CD14-positive monocyte (primary cell): ENCODE data around the gene HSD11B2. TPM values are rescaled to one million over a fixed set of nuclear protein-coding genes. Genes with fewer than 3 reads are reported as not detected.
A peak's percentile ranks its signal among the peaks of the same experiment; 100 is the strongest.

Experiments
- DNase-seq, 3 donors: peaks; one replicate each; pipeline ENCODE4 v3.0.0-alpha.2; 2011 to 2022
- H2AFZ ChIP-seq: 2 replicates; pipeline ENCODE4 v1.6.0; 2012; ENCODE audit warnings: mild to moderate bottlenecking, low read depth, low read length, inconsistent platforms; ENCODE audit not compliant: insufficient read depth, poor library complexity, severe bottlenecking
- H3K27ac ChIP-seq, 2 donors: 1 replicate in 1 of 2; 2 replicates in 1 of 2; pipeline ENCODE4 v1.5.1; 2012 to 2013; ENCODE audit warnings: low read length in 2 of 2, control low read depth in 1 of 2, inconsistent platforms in 1 of 2, low read depth in 1 of 2, mild to moderate bottlenecking in 1 of 2
- H3K27me3 ChIP-seq, 2 donors: one replicate each; pipeline versions ENCODE4 v1.6.0 to v1.6.1; 2011 to 2013; ENCODE audit warnings: low read length in 2 of 2; ENCODE audit not compliant: control insufficient read depth in 2 of 2, insufficient read depth in 2 of 2
- H3K36me3 ChIP-seq, 2 donors: replicated peaks in 1 of 2; 1 replicate in 1 of 2; 2 replicates in 1 of 2; pipeline versions ENCODE4 v1.5.1 to v1.6.1; 2012 to 2013; ENCODE audit warnings: low read length in 2 of 2, control low read depth in 1 of 2, inconsistent platforms in 1 of 2, mild to moderate bottlenecking in 1 of 2; ENCODE audit not compliant: insufficient read depth in 2 of 2, control insufficient read depth in 1 of 2
- H3K4me1 ChIP-seq, 2 donors: 1 replicate in 1 of 2; 2 replicates in 1 of 2; pipeline versions ENCODE4 v1.5.1 to v1.6.1; 2012 to 2013; ENCODE audit warnings: low read length in 2 of 2, control low read depth in 1 of 2, inconsistent platforms in 1 of 2, mild to moderate bottlenecking in 1 of 2, moderate library complexity in 1 of 2; ENCODE audit not compliant: insufficient read depth in 2 of 2, control insufficient read depth in 1 of 2
- H3K4me2 ChIP-seq: replicated peaks from 2 replicates; pipeline ENCODE3; 2012; ENCODE audit warnings: low read length, moderate library complexity, mild to moderate bottlenecking; ENCODE audit not compliant: poor library complexity, severe bottlenecking; ENCODE audit errors: extremely low read depth
- H3K4me3 ChIP-seq, 3 experiments: fragments of 200-600 bp in 1 of 3; sonication (generic) in 1 of 3; replicated peaks in 1 of 3; 1 replicate in 2 of 3; 2 replicates in 1 of 3; pipeline ENCODE4 v1.5.1; 2011 to 2013; ENCODE audit warnings: low read length in 3 of 3, mild to moderate bottlenecking in 3 of 3, control low read depth in 2 of 3, low read depth in 2 of 3, inconsistent platforms in 1 of 3, moderate library complexity in 1 of 3
- H3K79me2 ChIP-seq: 2 replicates; pipeline ENCODE4 v1.6.0; 2012; ENCODE audit warnings: mild to moderate bottlenecking, control low read depth, inconsistent platforms, low read length, moderate library complexity; ENCODE audit not compliant: insufficient read depth
- H3K9ac ChIP-seq: 2 replicates; pipeline ENCODE4 v1.6.0; 2017; ENCODE audit warnings: low read length, mild to moderate bottlenecking; ENCODE audit not compliant: insufficient read depth, poor library complexity, severe bottlenecking
- H3K9me3 ChIP-seq, 2 donors: replicated peaks in 1 of 2; 1 replicate in 1 of 2; 2 replicates in 1 of 2; pipeline versions ENCODE4 v1.5.1 to v1.6.1; 2012 to 2013; ENCODE audit warnings: low read length in 2 of 2, control low read depth in 1 of 2; ENCODE audit not compliant: control insufficient read depth in 1 of 2, insufficient read depth in 1 of 2
- H4K20me1 ChIP-seq: 2 replicates; pipeline ENCODE4 v1.6.0; 2012; ENCODE audit warnings: mild to moderate bottlenecking, low read length, control low read depth, moderate library complexity; ENCODE audit not compliant: insufficient read depth
- H3K27ac Mint-ChIP-seq, 7 donors: one replicate each; pipeline ENCODE4 v1.8.0; 2020; ENCODE audit warnings: mild to moderate bottlenecking in 7 of 7, mixed read lengths in 7 of 7, moderate library complexity in 6 of 7, inconsistent platforms in 2 of 7
- H3K27me3 Mint-ChIP-seq, 3 donors: one replicate each; pipeline ENCODE4 v1.8.0; 2021 to 2022; ENCODE audit warnings: low read depth in 3 of 3, mild to moderate bottlenecking in 3 of 3, mixed read lengths in 3 of 3, moderate library complexity in 3 of 3, inconsistent platforms in 1 of 3
- H3K36me3 Mint-ChIP-seq, 2 donors: one replicate each; pipeline ENCODE4 v1.8.0; 2020; ENCODE audit warnings: mixed read lengths in 2 of 2, inconsistent platforms in 1 of 2, mild to moderate bottlenecking in 1 of 2
- H3K4me1 Mint-ChIP-seq: one replicate; pipeline ENCODE4 v1.8.0; 2020; ENCODE audit warnings: mild to moderate bottlenecking, mixed read lengths
- H3K4me3 Mint-ChIP-seq, 2 donors: one replicate each; pipeline ENCODE4 v1.8.0; 2020; ENCODE audit warnings: mild to moderate bottlenecking in 2 of 2, mixed read lengths in 2 of 2, moderate library complexity in 1 of 2
- H3K9me3 Mint-ChIP-seq, 7 donors: one replicate each; pipeline ENCODE4 v1.8.0; 2020 to 2022; ENCODE audit warnings: mixed read lengths in 7 of 7, mild to moderate bottlenecking in 6 of 7, moderate library complexity in 6 of 7, inconsistent platforms in 2 of 7
- WGBS: methylation state at CpG from one replicate; pipeline ENCODE4 v1.1.5; 2013; ENCODE audit warnings: missing lambda C conversion rate; ENCODE audit not compliant: insufficient coverage; 5-methylcytosine and 5-hydroxymethylcytosine counted together
- intact Hi-C, 2 donors: fragments of 100-400 bp; cut with micrococcal nuclease; formaldehyde crosslinking; loops; one replicate each; pipeline versions ENCODE4 v1.15.0 to v1.15.1; 2023
- polyA plus RNA-seq, 3 donors: library from polyadenylated mRNA; depleted of rRNA in 1 of 3; unstranded in 2 of 3; stranded (reverse) in 1 of 3; fragments of 300-500 nt in 2 of 3; fragments of >200 nt in 1 of 3; fragmentation: Illumina TruSeq in 2 of 3; gene quantifications; 1 replicate in 2 of 3; 2 replicates in 1 of 3; pipeline ENCODE4 v1.2.3, GENCODE V29; 2012 to 2021
- TF ChIP-seq, protein P1 (sequence below): fragments of 200-600 bp; IDR thresholded peaks from one replicate; pipeline ENCODE4 v1.8.0; 2022; ENCODE audit warnings: antibody characterized with exemption, mild to moderate bottlenecking

The HSD11B2 gene
- polyA plus RNA-seq, 3 donors = not detected

- 8% methylated on average over 2 of the region's 10 CpGs for WGBS
- peak overlapping the region; percentile 71 for H3K9ac ChIP-seq
- H3K9me3 Mint-ChIP-seq = peaks cover 0 to 8% (median 0%) of the 10 kb centered on the region in 7 donors
- H3K36me3 Mint-ChIP-seq = peaks cover 4 to 8% of the 10 kb centered on the region in 2 donors
- peaks cover 57% of the 10 kb centered on the region for H3K4me1 Mint-ChIP-seq
- H4K20me1 ChIP-seq = peaks cover 40% of the 10 kb centered on the region
- H3K4me3 Mint-ChIP-seq = peak overlapping the region; percentile 78 to 87
- no peaks in the 10 kb centered on the region for H3K79me2 ChIP-seq
- peaks cover 14 to 49% (median 25%) of the 10 kb centered on the region in 3 donors for H3K27me3 Mint-ChIP-seq
- TF ChIP-seq, protein P1, sequence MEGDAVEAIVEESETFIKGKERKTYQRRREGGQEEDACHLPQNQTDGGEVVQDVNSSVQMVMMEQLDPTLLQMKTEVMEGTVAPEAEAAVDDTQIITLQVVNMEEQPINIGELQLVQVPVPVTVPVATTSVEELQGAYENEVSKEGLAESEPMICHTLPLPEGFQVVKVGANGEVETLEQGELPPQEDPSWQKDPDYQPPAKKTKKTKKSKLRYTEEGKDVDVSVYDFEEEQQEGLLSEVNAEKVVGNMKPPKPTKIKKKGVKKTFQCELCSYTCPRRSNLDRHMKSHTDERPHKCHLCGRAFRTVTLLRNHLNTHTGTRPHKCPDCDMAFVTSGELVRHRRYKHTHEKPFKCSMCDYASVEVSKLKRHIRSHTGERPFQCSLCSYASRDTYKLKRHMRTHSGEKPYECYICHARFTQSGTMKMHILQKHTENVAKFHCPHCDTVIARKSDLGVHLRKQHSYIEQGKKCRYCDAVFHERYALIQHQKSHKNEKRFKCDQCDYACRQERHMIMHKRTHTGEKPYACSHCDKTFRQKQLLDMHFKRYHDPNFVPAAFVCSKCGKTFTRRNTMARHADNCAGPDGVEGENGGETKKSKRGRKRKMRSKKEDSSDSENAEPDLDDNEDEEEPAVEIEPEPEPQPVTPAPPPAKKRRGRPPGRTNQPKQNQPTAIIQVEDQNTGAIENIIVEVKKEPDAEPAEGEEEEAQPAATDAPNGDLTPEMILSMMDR = no peak
- peak overlapping the region; percentile 87 for H3K4me2 ChIP-seq
- no peaks in the 10 kb centered on the region for H3K9me3 ChIP-seq
- H3K27me3 ChIP-seq = peaks cover 0 to 19% of the 10 kb centered on the region in 2 donors
- H3K36me3 ChIP-seq = no peaks in the 10 kb centered on the region
- peaks cover 69 to 75% of the 10 kb centered on the region in 2 donors for H3K4me1 ChIP-seq
- H2AFZ ChIP-seq = peak overlapping the region; percentile 88
- peak in 2 of 3 donors; percentile 57 to 73 for DNase-seq
- peak overlapping the region; percentile 54 to 91 (median 85) for H3K27ac Mint-ChIP-seq
- peak overlapping the region; percentile 42 to 78 (median 77) for H3K4me3 ChIP-seq
- intact Hi-C loops = loop anchor here (5.0 kb wide), 3 partner anchors 48 to 118 kb away; partner anchors contain the start of gene PLEKHG4 (in 1 of the 2)
- peak overlapping the region; percentile 63 to 80 for H3K27ac ChIP-seq
These were observed 35.8 kb upstream of the HSD11B2 start for GRCh38 chr16:67395105-67395457.

DNA sequence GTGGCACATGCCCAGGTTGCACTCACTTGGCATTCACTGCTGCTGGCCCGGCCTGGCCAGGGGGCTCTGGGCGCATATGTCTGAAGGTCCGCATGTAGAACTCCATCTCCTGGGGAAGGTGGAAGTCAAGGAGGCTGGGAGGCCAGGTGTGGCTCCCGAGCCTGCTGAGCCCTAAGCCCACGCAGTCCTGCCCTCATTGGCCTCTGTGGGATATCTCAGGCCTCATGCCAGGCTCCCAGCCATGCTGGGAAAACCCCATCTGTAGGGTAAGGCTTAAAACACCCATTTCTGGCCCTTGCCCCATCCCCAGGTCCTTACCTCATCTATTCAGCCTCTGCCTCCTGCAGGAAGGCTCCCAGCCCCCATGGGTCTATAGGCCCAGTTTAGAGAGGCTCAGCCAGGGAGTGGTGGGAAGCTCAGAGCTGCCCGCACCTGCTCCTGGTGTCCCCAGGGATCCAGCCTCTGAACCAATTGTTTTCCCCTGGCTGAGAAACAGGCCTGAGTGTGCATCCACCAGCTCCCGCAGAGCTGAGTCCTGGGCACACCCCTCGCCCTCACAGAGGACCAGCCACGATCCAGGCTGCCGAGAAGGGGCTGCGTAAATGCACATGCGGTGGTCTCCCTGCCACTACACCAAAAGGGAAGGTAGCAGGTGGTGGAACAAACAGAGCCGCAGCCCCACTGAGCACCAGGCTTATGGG, 35.3 kb upstream of the HSD11B2 start:
- peak overlapping the region; percentile 63 to 80 for H3K27ac ChIP-seq
- WGBS = 98% methylated on average over 5 of the region's 13 CpGs
- peaks cover 14 to 47% (median 25%) of the 10 kb centered on the region in 3 donors for H3K27me3 Mint-ChIP-seq
- intact Hi-C loops = loop anchor here (5.0 kb wide), 3 partner anchors 48 to 118 kb away; partner anchors contain the start of gene PLEKHG4 (in 1 of the 2)
- H3K4me3 ChIP-seq = peak overlapping the region in 2 of 3 experiments; percentile 77 to 78
- no peaks in the 10 kb centered on the region for H3K36me3 ChIP-seq
- H3K27ac Mint-ChIP-seq = peak overlapping the region; percentile 54 to 91 (median 85)
- peak overlapping the region; percentile 78 to 87 for H3K4me3 Mint-ChIP-seq
- peak overlapping the region; percentile 71 for H3K9ac ChIP-seq
- H3K27me3 ChIP-seq = peaks cover 0 to 19% of the 10 kb centered on the region in 2 donors
- H3K4me1 Mint-ChIP-seq = peaks cover 52% of the 10 kb centered on the region
- TF ChIP-seq, protein P1 = no peak
- no peaks in the 10 kb centered on the region for H3K79me2 ChIP-seq
- H3K4me2 ChIP-seq = peak overlapping the region; percentile 87
- peaks cover 35% of the 10 kb centered on the region for H4K20me1 ChIP-seq
- no peaks in the 10 kb centered on the region for H3K9me3 ChIP-seq
- peak overlapping the region; percentile 88 for H2AFZ ChIP-seq
- DNase-seq = peak in 2 of 3 donors; percentile 28 to 50
- peaks cover 0 to 8% (median 0%) of the 10 kb centered on the region in 7 donors for H3K9me3 Mint-ChIP-seq
- peaks cover 65 to 70% of the 10 kb centered on the region in 2 donors for H3K4me1 ChIP-seq
- H3K36me3 Mint-ChIP-seq = peaks cover 4 to 5% of the 10 kb centered on the region in 2 donors
